AG04450 (cell line): ENCODE data around the gene ADAMTSL5. TPM values are rescaled to one million over a fixed set of nuclear protein-coding genes. Genes with fewer than 3 reads are reported as not detected.
"Not testable (repeated sequence)": the region's sequence is repeated elsewhere in the genome, so short reads cannot be mapped to it uniquely, and the experiment has no call there.

ENCODE experiments used
- CTCF ChIA-PET: fragments of 300-600, 350-600 bp; formaldehyde crosslinking; extraction: SDS; loops from one replicate; lab custom pipeline; 2022; ENCODE audit warnings: antibody characterized with exemption, inconsistent platforms; lab: Charles Lee
- POLR2A ChIA-PET: fragments of 350-600 bp; formaldehyde crosslinking; extraction: SDS; loops from one replicate; lab custom pipeline; 2021; ENCODE audit warnings: antibody characterized with exemption, inconsistent platforms; lab: Yijun Ruan, JAX
- DNase-seq: peaks from one replicate; pipeline ENCODE4 v3.0.0-alpha.2; 2011; ENCODE audit warnings: low read depth, low spot score
- H3K27ac ChIP-seq: one replicate; pipeline ENCODE4 v1.5.1; 2012; ENCODE audit warnings: low read depth, low read length, control low read depth
- H3K27me3 ChIP-seq: one replicate; pipeline ENCODE4 v1.6.0; 2012; ENCODE audit warnings: low read length; ENCODE audit not compliant: control insufficient read depth, insufficient read depth
- H3K4me3 ChIP-seq: 2 replicates; pipeline ENCODE4 v1.5.1; 2011; ENCODE audit warnings: mild to moderate bottlenecking, low read depth, low read length, control low read depth
- H3K9me3 ChIP-seq: 2 replicates; pipeline ENCODE4 v1.5.1; 2012; ENCODE audit warnings: low read length; ENCODE audit not compliant: control insufficient read depth, insufficient read depth
- polyA plus RNA-seq: library from polyadenylated mRNA; depleted of rRNA; stranded (reverse); fragments of >200 nt; gene quantifications from 2 replicates; pipeline ENCODE4 v1.2.3, GENCODE V29; 2011
- TF ChIP-seq, protein P1 (sequence below): IDR thresholded peaks from 2 replicates; pipeline ENCODE4 v1.5.1; 2011; ENCODE audit warnings: low read depth, low read length, control low read depth, inconsistent platforms

ADAMTSL5 gene
- polyA plus RNA-seq, 1 experiment = 5.6 TPM

- no peak for DNase-seq
- Histone ChIP-seq H3K9me3 (peaks cover 9% of the 10 kb centered on the region), H3K4me3 (no peak overlapping the region), H3K27ac (no peak overlapping the region), H3K27me3 (peaks cover 22% of the 10 kb centered on the region)
- TF ChIP-seq, protein P1, sequence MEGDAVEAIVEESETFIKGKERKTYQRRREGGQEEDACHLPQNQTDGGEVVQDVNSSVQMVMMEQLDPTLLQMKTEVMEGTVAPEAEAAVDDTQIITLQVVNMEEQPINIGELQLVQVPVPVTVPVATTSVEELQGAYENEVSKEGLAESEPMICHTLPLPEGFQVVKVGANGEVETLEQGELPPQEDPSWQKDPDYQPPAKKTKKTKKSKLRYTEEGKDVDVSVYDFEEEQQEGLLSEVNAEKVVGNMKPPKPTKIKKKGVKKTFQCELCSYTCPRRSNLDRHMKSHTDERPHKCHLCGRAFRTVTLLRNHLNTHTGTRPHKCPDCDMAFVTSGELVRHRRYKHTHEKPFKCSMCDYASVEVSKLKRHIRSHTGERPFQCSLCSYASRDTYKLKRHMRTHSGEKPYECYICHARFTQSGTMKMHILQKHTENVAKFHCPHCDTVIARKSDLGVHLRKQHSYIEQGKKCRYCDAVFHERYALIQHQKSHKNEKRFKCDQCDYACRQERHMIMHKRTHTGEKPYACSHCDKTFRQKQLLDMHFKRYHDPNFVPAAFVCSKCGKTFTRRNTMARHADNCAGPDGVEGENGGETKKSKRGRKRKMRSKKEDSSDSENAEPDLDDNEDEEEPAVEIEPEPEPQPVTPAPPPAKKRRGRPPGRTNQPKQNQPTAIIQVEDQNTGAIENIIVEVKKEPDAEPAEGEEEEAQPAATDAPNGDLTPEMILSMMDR = no peak
- ChIA-PET CTCF (no interaction called here), POLR2A (interaction anchor here (1.0 kb wide), 1 partner anchor 10 kb away, joined by 3 read pairs; the partner anchor contains the start of gene REEP6)
These were observed 11.6 kb downstream of the ADAMTSL5 start for GRCh38 chr19:1501200-1501595.

GRCh38 chr19:1499231-1499630 lies 13.6 kb downstream of the ADAMTSL5 start:
- H3K27ac ChIP-seq, H3K4me3 ChIP-seq, CTCF ChIA-PET, H3K9me3 ChIP-seq, DNase-seq, POLR2A ChIA-PET: not testable (repeated sequence)
- H3K27me3 ChIP-seq = peaks cover 22% of the 10 kb centered on the region

DNA sequence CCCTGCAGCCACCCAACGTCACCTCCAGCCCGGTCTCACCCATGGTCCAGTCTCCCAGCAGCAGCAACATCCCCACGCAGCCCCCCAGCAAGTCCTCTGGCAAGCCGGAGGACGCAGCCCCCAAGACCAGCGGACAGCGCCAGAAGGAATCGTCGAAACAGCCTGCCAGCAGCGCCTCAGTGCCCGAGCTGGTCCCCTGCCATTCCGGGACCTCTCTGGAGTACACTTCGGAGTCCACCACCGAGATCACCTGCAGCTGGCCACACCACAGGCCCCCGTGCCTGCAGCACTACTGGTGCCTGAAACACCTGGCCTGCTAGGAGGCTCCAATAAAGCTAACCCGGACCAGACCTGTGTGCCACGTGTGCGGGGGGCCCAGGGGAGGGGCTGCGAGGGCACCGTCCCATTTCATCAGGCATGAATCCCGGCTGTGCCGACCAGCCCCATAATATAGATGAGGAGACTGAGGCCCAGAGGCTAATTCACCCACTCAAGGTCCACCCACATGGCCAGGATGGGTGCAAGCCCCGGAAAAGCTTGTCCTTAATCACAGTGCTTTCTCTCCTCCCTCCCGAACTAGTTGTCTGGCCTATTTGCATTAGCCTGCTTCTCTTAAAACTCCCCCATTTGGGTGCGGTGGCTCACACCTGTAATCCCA lies 15.1 kb downstream of the ADAMTSL5 start:
- H3K27ac ChIP-seq = peak overlapping the region; percentile 2
- no peak for DNase-seq
- no peak overlapping the region for H3K4me3 ChIP-seq
- POLR2A ChIA-PET = no interaction called here
- TF ChIP-seq, protein P1 = no peak
- H3K9me3 ChIP-seq = peaks cover 4% of the 10 kb centered on the region
- CTCF ChIA-PET = no interaction called here
- peaks cover 18% of the 10 kb centered on the region for H3K27me3 ChIP-seq

GRCh38 chr19:1496714-1497577 lies 15.9 kb downstream of the ADAMTSL5 start:
- no peak for DNase-seq
- Histone ChIP-seq H3K27ac (peak overlapping the region; percentile 2), H3K4me3 (no peak overlapping the region), H3K27me3 (peaks cover 17% of the 10 kb centered on the region), H3K9me3 (peaks cover 4% of the 10 kb centered on the region)
- ChIA-PET CTCF (no interaction called here), POLR2A (no interaction called here)
- TF ChIP-seq, protein P1 = no peak

DNA sequence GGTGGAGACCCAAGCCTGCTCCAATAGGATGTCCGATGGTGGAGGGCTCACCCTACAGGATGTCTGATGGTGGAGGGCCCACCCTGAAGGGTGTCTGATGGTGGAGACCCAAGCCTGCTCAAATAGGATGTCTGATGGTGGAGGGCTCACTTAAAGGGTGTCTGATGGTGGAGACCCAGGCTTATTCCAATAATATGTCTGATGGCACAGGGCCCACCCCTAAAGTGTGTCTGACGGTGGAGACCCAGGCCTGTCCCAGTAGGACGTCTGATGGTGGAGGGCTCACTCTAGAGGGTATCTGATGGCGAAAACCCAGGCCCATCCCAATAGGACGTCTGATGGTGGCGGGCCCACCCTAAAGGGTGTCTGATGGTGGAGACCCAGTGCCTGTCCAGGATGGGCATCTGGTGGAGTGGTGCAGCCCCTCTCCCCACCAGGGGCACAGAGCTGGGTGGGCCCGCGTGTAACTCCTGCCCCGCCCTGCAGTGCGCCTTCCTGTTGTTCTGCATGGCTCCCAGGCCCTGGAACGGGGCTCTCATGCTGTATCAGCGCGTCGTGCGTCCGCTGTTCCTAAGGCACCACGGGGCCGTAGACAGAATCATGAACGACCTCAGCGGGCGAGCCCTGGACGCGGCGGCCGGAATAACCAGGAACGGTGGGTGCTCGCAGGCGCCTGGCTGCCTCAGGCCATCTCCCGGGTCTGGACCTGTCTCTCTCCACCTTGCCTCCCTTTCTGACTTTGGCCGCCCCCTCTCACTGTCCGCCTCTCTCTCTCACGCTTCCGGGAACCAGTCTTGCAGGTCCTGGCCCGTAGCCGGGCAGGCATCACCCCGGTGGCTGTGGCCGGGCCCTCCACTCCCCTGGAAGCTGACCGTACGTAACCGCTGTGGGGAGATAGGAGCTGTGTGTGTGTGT lies 16.8 kb downstream of the ADAMTSL5 start:
- ChIA-PET POLR2A (no interaction called here), CTCF (no interaction called here)
- no peak overlapping the region for H3K27ac ChIP-seq
- peaks cover 14% of the 10 kb centered on the region for H3K27me3 ChIP-seq
- H3K9me3 ChIP-seq = peaks cover 4% of the 10 kb centered on the region
- no peak overlapping the region for H3K4me3 ChIP-seq
- TF ChIP-seq, protein P1 = no peak
- no peak for DNase-seq
